Stimulated activated memory B cell treated with anti-CD40 and anti-IgM and Interleukin-4, amounts not matched to agents 10 μg/mL and 1 μg/mL and 100 μg/mL, for 72 hours (primary cell): ENCODE results near the gene PIGU.
"Not testable (repeated sequence)": the region's sequence is repeated elsewhere in the genome, so short reads cannot be mapped to it uniquely, and the experiment has no call there.

Experiments
- ATAC-seq: fragments of 150-1000 bp; cut with Tn5 transposase; 2 replicates; pipeline ENCODE4 v1.10.0; 2021
- H3K27ac Mint-ChIP-seq: one replicate; pipeline ENCODE4 v1.8.0; 2022; ENCODE audit warnings: mild to moderate bottlenecking, mixed read lengths
- H3K27me3 Mint-ChIP-seq: one replicate; pipeline ENCODE4 v1.8.0; 2022; ENCODE audit warnings: mixed read lengths
- H3K36me3 Mint-ChIP-seq: one replicate; pipeline ENCODE4 v1.8.0; 2022; ENCODE audit warnings: mixed read lengths
- H3K4me1 Mint-ChIP-seq: one replicate; pipeline ENCODE4 v1.8.0; 2022; ENCODE audit warnings: mixed read lengths
- H3K4me3 Mint-ChIP-seq: one replicate; pipeline ENCODE4 v1.8.0; 2022; ENCODE audit warnings: mild to moderate bottlenecking, moderate library complexity, mixed read lengths
- H3K9me3 Mint-ChIP-seq: one replicate; pipeline ENCODE4 v1.8.0; 2022; ENCODE audit warnings: mixed read lengths

PIGU gene

DNA sequence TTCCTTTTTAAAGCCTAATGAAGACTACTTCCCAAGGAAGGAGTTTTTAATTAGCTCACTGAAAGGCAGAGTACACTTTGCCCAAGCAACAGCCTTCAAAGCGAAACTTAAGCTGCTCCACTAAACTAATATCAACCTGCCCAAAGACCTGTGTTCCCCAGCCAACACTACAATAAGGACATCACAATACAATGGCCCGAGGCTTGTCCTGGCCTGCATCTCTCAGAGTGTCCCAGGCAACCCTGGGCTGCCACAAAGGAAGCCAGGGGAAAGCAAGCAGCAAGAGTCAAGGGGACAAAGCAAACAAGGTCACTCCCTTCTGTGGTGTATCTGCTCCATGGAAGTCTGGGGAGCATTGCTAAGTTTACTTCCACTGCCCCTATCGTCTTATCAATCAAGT, 52.3 kb downstream of the PIGU start:
- Mint-ChIP-seq H3K27me3 (no peaks in the 10 kb centered on the region), H3K4me3 (no peak overlapping the region), H3K27ac (no peak overlapping the region), H3K36me3 (peaks cover 39% of the 10 kb centered on the region), H3K9me3 (no peaks in the 10 kb centered on the region), H3K4me1 (peaks cover 16% of the 10 kb centered on the region)
- no peak for ATAC-seq

DNA sequence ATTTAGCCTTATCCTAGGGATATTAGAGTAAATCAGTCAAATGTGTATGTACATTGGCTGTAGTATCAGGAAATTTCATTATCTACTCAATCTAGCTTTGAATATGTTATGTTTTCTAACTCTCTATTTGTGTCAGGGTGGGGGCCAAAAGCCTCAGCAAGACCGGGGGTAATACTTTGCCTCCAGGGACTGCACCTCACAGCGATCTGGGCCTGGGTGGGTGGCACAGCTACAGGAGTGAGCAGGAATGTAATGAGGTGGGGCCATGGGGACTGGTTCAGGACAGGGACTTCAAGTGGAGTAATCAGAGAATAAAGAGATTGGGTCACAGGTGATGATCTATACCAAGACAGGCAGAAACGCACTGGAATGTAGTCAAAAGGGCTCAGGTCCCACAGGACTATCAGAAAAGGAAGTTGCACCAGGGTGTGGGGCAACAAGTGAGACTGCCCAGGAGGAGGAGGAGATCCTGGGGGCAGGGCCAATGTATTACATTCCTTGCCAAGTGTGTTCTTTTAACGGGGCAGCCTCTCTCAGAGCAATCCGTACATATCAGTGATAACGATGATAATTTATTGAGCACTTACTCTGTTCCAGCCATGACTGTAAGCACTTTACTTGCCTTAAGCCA, 54.0 kb downstream of the PIGU start:
- no peak overlapping the region for H3K4me3 Mint-ChIP-seq

DNA sequence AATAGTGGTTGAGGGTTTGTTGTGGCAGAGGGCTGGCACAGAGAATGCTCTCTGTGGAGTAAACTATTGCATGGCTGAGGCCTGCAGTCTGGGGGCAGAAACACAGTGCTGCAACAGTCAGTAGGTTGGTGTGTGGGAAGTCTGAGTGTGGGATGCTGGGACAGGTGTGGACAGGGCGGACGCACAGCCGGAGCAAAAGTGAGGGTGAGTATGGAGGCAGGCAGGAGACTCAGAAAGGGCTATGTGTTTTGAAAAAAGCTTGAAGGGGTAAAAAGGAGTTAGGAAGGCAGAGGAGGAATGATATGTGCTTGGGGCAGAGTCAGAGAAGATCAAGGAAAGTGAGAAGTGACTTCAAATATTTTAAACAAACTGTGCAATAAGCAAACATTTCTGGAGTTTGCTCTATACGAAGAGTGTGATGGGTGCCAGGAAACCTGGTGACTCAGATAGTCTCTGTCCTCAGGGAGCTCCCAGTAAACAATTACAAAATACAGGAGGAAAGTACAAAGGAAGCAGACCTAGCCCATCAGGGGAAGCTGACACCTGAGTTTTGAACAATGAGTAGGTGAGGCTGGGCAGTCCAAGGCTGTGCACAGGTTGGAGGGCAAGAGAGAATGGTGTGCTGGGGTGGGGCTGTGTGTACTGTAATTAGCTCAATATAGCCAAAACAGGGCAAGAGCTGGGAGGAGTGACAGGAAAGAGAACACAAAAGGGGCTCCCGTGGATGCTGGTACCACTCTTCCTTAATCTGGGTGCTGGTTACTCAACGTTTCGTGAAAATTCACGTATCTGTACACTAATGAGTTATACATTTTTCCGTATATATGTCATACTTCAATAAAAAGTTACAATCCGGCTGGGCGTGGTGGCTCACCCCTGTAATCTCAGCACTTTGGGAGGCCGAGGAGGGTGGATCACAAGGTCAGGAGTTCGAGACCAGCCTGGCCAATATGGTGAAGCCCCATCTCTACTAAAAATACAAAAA, 55.2 kb downstream of the PIGU start:
- Mint-ChIP-seq H3K9me3 (no peaks in the 10 kb centered on the region), H3K36me3 (peaks cover 54% of the 10 kb centered on the region), H3K4me3 (no peak overlapping the region), H3K27me3 (no peaks in the 10 kb centered on the region), H3K4me1 (peaks cover 23% of the 10 kb centered on the region), H3K27ac (peak overlapping the region; percentile 4)
- ATAC-seq: no peak

More for the DNA sequence above, 54.0 kb downstream of the PIGU start:
- Mint-ChIP-seq H3K27me3 (no peaks in the 10 kb centered on the region), H3K36me3 (peaks cover 41% of the 10 kb centered on the region), H3K4me1 (peaks cover 23% of the 10 kb centered on the region), H3K27ac (peak overlapping the region; percentile 71), H3K9me3 (no peaks in the 10 kb centered on the region)
- peak; percentile 47 for ATAC-seq

DNA sequence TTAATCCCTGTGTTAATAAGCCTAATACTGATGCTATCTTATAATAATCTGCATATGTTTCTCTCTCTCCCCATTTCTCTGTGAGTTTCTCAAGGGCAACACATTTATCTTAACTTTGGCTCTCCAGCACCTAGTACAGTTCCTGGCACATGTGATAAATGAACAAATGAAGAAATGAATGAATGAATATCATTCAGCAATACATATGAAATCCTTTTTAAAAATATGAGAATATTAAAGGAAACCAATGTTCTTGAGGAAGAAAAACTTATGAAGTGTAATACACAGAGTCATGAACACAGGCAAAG, 55.9 kb downstream of the PIGU start:
- H3K9me3 Mint-ChIP-seq: no peaks in the 10 kb centered on the region
- peaks cover 23% of the 10 kb centered on the region for H3K4me1 Mint-ChIP-seq
- H3K27me3 Mint-ChIP-seq: no peaks in the 10 kb centered on the region
- no peak for ATAC-seq
- H3K4me3 Mint-ChIP-seq: no peak overlapping the region
- peaks cover 58% of the 10 kb centered on the region for H3K36me3 Mint-ChIP-seq
- H3K27ac Mint-ChIP-seq: peak overlapping the region; percentile 4

DNA sequence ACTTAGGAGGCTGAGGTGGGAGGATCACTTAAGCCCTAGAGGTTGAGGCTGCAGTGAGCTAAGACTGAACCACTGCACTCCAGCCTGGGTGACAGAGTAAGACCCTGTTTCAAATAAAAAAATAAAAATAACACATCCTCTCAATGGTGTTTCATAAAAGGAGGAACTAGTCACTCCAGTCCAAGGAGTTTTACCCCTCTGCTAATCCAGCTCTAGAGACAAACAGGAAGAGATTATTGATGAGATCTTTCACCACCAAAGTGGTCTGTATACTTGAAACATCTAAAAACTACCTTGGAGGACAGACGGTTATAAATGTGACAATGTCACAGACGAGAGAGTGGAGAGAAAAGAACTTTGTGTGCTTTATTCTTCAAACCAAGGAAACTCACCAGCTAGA, 58.2 kb downstream of the PIGU start:
- H3K36me3 Mint-ChIP-seq: peaks cover 73% of the 10 kb centered on the region

DNA sequence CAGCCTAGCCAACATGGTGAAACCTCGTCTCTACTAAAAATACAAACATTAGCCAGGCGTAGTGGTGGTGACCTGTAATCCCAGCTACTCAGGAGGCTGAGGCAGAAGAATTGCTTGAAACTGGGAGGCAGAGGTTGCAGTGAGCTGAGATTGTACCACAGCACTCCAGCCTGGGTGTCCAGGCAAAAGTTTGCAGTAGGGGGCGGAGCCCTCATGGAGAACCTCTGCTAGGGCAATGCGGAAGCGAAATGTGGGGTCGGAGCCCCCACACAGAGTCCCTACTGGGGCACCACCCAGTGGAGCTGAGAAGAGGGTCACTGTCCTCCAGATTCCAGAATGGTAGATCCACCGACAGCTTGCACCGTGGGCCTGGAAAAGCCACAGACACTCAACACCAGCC, 60.0 kb downstream of the PIGU start:
- not testable (repeated sequence) for ATAC-seq, H3K9me3 Mint-ChIP-seq
- peaks cover 13% of the 10 kb centered on the region for H3K4me1 Mint-ChIP-seq

More for the DNA sequence above, 58.2 kb downstream of the PIGU start:
- no peaks in the 10 kb centered on the region for H3K9me3 Mint-ChIP-seq
- peaks cover 23% of the 10 kb centered on the region for H3K4me1 Mint-ChIP-seq
- H3K27me3 Mint-ChIP-seq: no peaks in the 10 kb centered on the region
- no peak for ATAC-seq
- no peak overlapping the region for H3K4me3 Mint-ChIP-seq
- H3K27ac Mint-ChIP-seq: peak overlapping the region; percentile 39

DNA sequence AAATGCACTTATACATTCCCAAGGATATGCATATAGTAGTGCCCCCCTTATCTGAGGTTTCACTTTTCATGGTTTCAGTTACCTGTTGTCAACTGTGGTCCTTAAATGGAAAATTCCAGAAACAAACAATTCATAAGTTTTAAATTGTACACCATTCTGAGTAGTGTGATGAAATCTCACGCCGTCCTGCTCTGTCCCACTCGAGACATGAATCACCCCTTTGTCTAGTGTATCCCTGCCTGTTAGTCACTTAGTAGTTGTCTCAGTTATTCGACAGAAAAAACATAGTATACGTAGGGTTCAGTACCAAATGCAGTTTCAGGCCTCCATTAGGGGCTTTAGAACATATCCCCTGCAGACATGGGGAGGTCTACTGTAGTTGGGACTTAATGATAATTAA, 61.4 kb downstream of the PIGU start:
- no peak for ATAC-seq
- peaks cover 8% of the 10 kb centered on the region for H3K4me1 Mint-ChIP-seq
- no peaks in the 10 kb centered on the region for H3K27me3 Mint-ChIP-seq
- no peak overlapping the region for H3K27ac Mint-ChIP-seq
- H3K36me3 Mint-ChIP-seq: peaks cover 80% of the 10 kb centered on the region
- no peak overlapping the region for H3K4me3 Mint-ChIP-seq
- H3K9me3 Mint-ChIP-seq: peaks cover 4% of the 10 kb centered on the region

More for the DNA sequence above, 60.0 kb downstream of the PIGU start:
- H3K36me3 Mint-ChIP-seq: peaks cover 80% of the 10 kb centered on the region
- H3K27me3 Mint-ChIP-seq, H3K4me3 Mint-ChIP-seq, H3K27ac Mint-ChIP-seq: not testable (repeated sequence)

DNA sequence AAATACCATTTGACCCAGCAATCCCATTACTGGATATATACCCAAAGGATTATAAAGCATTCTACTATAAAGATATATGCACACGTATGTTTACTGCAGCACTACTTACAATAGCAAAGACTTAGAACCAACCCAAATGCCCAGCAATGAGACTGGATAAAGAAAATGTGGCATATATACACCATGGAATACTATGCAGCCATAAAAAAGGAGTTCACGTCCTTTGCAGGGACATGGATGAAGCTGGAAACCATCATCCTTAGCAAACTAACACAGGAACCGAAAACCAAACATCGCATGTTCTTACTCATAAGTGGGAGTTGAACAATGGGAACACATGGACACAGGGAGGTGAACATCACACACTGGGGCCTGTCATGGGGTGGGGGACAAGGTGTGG, 64.9 kb downstream of the PIGU start:
- not testable (repeated sequence) for H3K4me3 Mint-ChIP-seq, ATAC-seq, H3K27ac Mint-ChIP-seq, H3K27me3 Mint-ChIP-seq
- Mint-ChIP-seq H3K9me3 (peaks cover 13% of the 10 kb centered on the region), H3K36me3 (peaks cover 70% of the 10 kb centered on the region), H3K4me1 (peaks cover 15% of the 10 kb centered on the region)

DNA sequence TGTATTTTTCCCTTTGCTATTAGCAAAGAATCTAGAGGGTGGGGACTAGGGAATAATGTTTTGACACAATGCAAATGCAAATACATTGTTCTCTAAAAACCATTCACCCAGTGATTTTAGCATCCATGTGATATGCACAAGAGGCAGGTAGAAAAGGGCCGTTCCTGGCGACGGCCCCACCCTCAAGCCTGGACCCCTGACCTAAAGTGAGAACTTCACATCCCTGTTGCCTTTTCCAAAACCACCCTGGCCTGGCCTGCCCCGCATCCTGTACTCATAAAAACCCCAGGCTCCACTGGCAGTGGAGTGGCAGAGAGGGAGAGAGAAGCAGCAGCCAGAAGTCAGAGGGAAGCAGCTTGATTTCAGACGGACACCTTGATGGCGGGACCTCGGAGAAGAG, 69.8 kb downstream of the PIGU start:
- Mint-ChIP-seq H3K27ac (no peak overlapping the region), H3K9me3 (peaks cover 12% of the 10 kb centered on the region), H3K4me3 (no peak overlapping the region)

DNA sequence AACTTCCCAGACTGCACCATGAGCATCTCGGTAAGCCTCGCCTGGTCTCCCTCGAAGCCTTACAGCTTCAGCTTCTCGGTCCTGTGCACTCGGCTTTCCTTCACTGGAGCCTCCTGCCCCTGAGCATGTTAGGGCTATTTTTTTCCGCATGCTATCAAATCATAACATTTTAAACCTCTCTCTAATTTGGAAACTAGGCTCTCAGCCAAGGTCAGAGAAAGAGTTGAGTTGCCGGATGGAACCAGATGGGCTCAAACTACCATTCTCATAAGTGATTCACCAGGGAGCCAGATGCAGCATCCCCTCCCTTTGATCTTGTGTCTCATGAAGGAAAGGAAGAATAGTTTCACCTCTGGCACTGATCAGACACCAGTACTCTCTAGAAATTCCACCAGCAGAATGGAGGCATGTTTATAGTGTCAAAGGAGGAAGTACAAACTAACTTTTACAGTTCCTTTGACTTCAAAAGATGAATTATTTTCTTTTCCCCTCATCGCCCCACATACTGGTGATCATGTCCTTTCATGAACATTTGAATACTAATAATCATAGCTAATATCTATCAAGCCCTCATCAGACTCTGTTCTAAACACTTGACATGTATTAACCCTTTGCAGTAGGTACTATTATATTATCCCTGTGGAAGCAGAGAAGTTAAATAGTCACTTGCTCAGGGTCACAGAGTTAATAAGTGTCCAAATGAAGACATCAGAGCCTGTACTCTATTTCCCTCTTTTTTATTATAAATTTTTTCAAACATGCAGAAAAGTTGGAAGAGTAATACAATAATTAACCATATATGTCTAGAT, 71.7 kb downstream of the PIGU start:
- H3K9me3 Mint-ChIP-seq: peaks cover 6% of the 10 kb centered on the region
- no peak for ATAC-seq
- H3K27ac Mint-ChIP-seq: no peak overlapping the region
- peaks cover 10% of the 10 kb centered on the region for H3K4me1 Mint-ChIP-seq
- H3K27me3 Mint-ChIP-seq: no peaks in the 10 kb centered on the region
- no peak overlapping the region for H3K4me3 Mint-ChIP-seq
- peaks cover 20% of the 10 kb centered on the region for H3K36me3 Mint-ChIP-seq

More for the DNA sequence above, 69.8 kb downstream of the PIGU start:
- Mint-ChIP-seq H3K36me3 (peaks cover 32% of the 10 kb centered on the region), H3K27me3 (no peaks in the 10 kb centered on the region), H3K4me1 (peaks cover 15% of the 10 kb centered on the region)
- ATAC-seq: no peak

DNA sequence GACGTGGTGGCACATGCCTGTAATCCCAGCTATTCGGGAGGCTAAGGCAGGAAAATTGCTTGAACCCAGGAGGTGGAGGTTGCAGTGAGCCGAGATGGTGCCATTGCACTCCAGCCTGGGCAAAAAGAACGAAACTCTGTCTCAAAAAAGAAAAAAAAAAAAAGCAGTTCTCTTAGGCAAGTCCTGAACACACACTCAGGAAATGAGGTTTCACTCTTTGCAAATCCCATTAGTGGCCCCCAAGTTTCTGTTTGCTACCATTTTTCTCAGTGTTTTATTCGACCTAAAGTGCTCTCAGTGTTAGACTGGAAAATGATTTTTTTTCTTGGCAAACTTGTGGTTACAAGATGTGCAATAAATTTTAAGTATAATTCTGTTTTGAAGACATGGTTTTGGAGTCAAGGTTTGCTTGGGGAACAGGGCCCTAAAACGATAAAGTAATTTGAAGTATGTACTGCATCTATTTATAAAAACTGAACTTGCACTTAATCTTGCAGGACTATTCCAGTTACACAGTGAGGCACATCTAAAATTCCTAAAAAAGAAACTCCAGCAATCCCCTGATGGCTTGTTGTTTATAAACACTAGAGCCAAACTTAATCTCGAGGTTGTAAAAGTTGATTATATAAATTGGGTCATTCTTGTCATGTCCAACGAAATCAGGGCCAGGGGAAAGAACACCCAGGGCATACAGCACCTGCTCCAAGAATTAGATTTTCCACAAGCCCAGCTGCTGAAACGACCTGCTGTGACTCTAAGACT, 75.8 kb downstream of the PIGU start:
- Mint-ChIP-seq H3K4me1 (no peaks in the 10 kb centered on the region), H3K27me3 (no peaks in the 10 kb centered on the region), H3K4me3 (no peak overlapping the region), H3K36me3 (peaks cover 16% of the 10 kb centered on the region), H3K9me3 (no peaks in the 10 kb centered on the region), H3K27ac (no peak overlapping the region)
- ATAC-seq: no peak

DNA sequence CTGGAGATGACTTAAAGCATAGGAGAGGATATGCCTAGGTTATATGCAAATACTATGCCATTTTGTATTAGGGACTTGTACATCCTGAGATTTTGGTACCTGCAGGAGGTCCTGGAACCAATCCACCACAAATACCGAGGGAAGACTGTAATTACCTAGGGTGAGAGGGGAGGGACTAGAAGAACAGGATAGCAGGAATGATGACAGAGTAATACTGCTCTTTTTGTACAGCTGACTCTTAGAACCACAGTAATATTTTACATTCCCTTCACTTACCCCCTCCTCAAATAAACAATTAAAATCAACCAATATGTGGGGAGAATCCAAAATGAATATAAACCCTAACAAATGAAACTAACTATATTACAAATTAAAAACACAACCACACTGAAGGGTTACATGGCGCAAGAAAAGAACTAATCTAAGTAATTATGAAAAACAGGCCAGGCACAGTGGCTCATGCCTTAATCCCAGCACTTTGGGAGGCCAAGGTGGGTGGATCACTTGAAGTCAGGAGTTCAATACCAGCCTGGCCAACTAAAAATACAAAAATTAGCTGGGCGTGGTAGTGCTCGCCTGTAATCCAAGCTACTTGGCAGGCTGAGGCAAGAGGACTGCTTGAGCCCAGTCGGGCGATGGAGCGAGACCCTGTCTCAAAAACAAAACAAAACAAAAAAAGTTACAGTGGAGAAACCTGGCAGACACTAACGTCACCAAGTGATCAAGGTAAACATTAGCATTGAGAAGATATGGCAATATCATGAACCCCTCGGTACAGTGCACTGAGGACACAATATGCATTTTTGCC, 81.3 kb downstream of the PIGU start:
- H3K4me3 Mint-ChIP-seq: no peak overlapping the region
- H3K36me3 Mint-ChIP-seq: peaks cover 11% of the 10 kb centered on the region
- no peak for ATAC-seq
- H3K4me1 Mint-ChIP-seq: no peaks in the 10 kb centered on the region
- H3K9me3 Mint-ChIP-seq: no peaks in the 10 kb centered on the region
- H3K27ac Mint-ChIP-seq: no peak overlapping the region
- H3K27me3 Mint-ChIP-seq: no peaks in the 10 kb centered on the region

DNA sequence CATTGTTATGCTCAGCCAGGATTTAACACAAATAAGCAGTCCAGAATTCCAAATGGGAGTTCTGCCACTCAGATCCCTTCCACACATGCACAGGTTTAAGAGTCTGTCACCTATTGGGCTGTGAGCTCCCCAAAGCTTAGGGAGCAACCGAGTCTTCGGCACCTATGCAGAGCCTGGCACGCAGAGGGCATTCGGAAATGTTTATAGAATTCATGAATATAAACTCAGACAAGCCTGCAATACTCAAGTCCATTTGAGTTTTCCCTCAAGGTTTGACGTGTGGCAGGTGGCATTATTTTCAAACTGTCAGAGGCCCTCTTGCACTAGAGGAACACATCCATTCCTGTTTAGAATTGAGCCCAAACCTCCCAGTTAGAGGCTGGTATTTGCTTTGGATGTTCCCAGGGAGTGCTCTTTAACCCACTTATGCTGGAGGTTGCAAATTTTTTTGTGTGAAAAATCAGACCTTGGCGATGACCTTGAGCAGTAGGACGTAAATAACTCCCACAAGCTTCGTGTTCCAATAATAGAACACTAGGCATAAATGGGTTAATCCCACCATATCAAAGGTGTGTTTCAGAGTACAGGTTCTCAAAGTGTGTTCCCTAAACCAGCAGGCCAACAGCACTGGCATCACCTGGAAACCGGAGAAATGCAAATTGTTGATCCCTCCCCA, 90.3 kb downstream of the PIGU start:
- no peak overlapping the region for H3K27ac Mint-ChIP-seq
- H3K36me3 Mint-ChIP-seq: peaks cover 30% of the 10 kb centered on the region
- H3K27me3 Mint-ChIP-seq: no peaks in the 10 kb centered on the region
- peaks cover 1% of the 10 kb centered on the region for H3K4me1 Mint-ChIP-seq
- H3K9me3 Mint-ChIP-seq: no peaks in the 10 kb centered on the region
- no peak overlapping the region for H3K4me3 Mint-ChIP-seq
- ATAC-seq: no peak

DNA sequence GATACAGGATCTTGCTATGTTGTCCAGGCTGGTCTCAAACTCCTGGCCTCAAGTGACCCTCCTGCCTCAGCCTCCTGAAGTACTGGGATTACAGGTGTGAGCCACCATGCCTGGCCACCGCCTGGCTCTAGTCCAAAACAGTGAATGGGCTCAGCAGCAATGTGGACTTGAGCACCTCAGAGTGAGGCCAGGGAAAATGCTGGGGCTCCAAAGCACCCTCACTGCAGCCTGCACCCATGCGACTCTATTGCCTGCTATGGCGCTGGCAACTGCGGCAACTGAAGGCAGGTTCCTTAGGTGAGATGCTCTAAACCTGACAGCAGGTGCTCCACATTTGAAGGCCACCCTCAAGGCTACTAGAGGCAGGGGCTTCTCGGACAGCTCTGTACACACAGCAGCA, 91.9 kb downstream of the PIGU start:
- H3K9me3 Mint-ChIP-seq: peaks cover 5% of the 10 kb centered on the region
- H3K27ac Mint-ChIP-seq: no peak overlapping the region
- no peak for ATAC-seq
- H3K4me1 Mint-ChIP-seq: peaks cover 14% of the 10 kb centered on the region
- H3K27me3 Mint-ChIP-seq: no peaks in the 10 kb centered on the region
- H3K36me3 Mint-ChIP-seq: peaks cover 46% of the 10 kb centered on the region
- H3K4me3 Mint-ChIP-seq: no peak overlapping the region
